Mucosa of descending colon (tissue), 3 donors: ENCODE results near the gene SPATA32. TPM values are rescaled to one million over a fixed set of nuclear protein-coding genes. Genes with fewer than 3 reads are reported as not detected.

ENCODE experiments used
- ATAC-seq: fragments of 200-7000 bp; cut with Tn5 transposase; one replicate; pipeline ENCODE4 v1.9.1; 2020; ENCODE audit warnings: mild to moderate bottlenecking, moderate library complexity
- DNase-seq, 3 donors: peaks; one replicate each; pipeline ENCODE4 v3.0.0-alpha.2; 2020
- H3K36me3 ChIP-seq: fragments of 200-600 bp; one replicate; pipeline ENCODE4 v1.8.0; 2021; ENCODE audit warnings: low read depth, mild to moderate bottlenecking
- H3K4me1 ChIP-seq: fragments of 200-600 bp; one replicate; pipeline ENCODE4 v1.8.0; 2021; ENCODE audit warnings: low read depth, mild to moderate bottlenecking
- H3K4me3 ChIP-seq: fragments of 200-600 bp; one replicate; pipeline ENCODE4 v1.8.0; 2021; ENCODE audit warnings: mild to moderate bottlenecking
- H3K9me3 ChIP-seq: fragments of 200-600 bp; one replicate; pipeline ENCODE4 v1.8.0; 2021; ENCODE audit warnings: mild to moderate bottlenecking
- CTCF ChIP-seq: fragments of 200-600 bp; IDR thresholded peaks from one replicate; pipeline ENCODE4 v1.8.0; 2022; ENCODE audit warnings: antibody characterized with exemption, mild to moderate bottlenecking
- intact Hi-C, 2 donors: fragments of 100-400 bp; cut with DNase I in 1 of 2; cut with micrococcal nuclease in 1 of 2; formaldehyde crosslinking; loops; one replicate each; pipeline versions ENCODE4 v1.11.0 to v1.11.1; 2022; cut with DNase I, micrococcal nuclease
- total RNA-seq, 3 donors: library from RNA; stranded (reverse); fragmentation: NEBNext Ultra II Directional in 2 of 3; extraction: Animal tissue kit (Norgen Biotek cat#: 25700) in 2 of 3; gene quantifications; one replicate each; pipeline versions ENCODE4 v1.2.1 to v1.2.4, GENCODE V29; 2021 to 2023
- donor health status: DM: no; HTN: no; CAD: no; lungs with moderate emphysema.
- donor health status: DM: no; HTN: no; CAD: no.
- donor health status: DM: no; HTN: yes; CAD: no.

SPATA32 gene
- total RNA-seq, 3 donors from 2014 or later, result 0.19 to 0.22 TPM; not detected in 1

- ATAC-seq (peak; percentile 83), DNase-seq (peak in 2 of 3 donors; percentile 72 to 75)
- intact Hi-C loops, result no loop called here
- no peak overlapping the region for H3K4me3 ChIP-seq
- no peak for TF ChIP-seq CTCF
- H3K4me1 ChIP-seq, result peaks cover 24% of the 10 kb centered on the region
- H3K9me3 ChIP-seq, result no peaks in the 10 kb centered on the region
- H3K36me3 ChIP-seq, result peaks cover 12% of the 10 kb centered on the region
These were observed 3.9 kb upstream of the SPATA32 start for GRCh38 chr17:45265821-45266220.

- Histone ChIP-seq H3K9me3 (no peaks in the 10 kb centered on the region), H3K4me3 (no peak overlapping the region), H3K36me3 (peaks cover 4% of the 10 kb centered on the region), H3K4me1 (peaks cover 24% of the 10 kb centered on the region)
- TF ChIP-seq CTCF, result no peak
- no peak for ATAC-seq
- DNase-seq, result no peak
- intact Hi-C loops, result no loop called here
These were observed 3.1 kb upstream of the SPATA32 start for GRCh38 chr17:45264988-45265387.

DNA sequence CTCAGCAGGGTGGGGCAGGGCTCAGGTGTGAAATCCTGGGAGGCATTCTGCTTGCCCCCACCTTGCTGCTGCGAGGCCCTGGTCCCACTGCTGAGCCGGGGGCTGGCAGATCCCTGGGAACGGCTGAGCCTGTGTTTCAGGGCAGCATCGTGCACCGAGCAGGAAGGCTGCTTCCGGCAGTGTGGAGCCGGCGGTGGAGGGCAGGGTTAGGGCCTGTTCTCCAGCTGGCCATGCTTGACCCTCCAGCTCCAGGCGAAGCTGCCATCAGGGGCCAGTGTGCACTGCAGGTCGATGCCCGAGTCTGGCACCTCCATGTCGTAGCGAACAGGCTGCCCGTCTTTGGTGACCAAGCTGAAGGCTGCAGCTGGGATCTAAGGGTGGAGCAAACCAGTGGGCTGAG lies 2.5 kb upstream of the SPATA32 start:
- H3K36me3 ChIP-seq, result no peaks in the 10 kb centered on the region
- no peak overlapping the region for H3K4me3 ChIP-seq
- no peak for DNase-seq
- intact Hi-C loops, result no loop called here
- H3K9me3 ChIP-seq, result no peaks in the 10 kb centered on the region
- ATAC-seq, result no peak
- H3K4me1 ChIP-seq, result peaks cover 24% of the 10 kb centered on the region
- no peak for TF ChIP-seq CTCF

- Histone ChIP-seq H3K36me3 (no peaks in the 10 kb centered on the region), H3K9me3 (no peaks in the 10 kb centered on the region), H3K4me3 (no peak overlapping the region), H3K4me1 (peaks cover 24% of the 10 kb centered on the region)
- intact Hi-C loops, result no loop called here
- ATAC-seq (peak; percentile 11), DNase-seq (no peak)
- TF ChIP-seq CTCF, result no peak
These were observed 1.6 kb upstream of the SPATA32 start for GRCh38 chr17:45263477-45263860.

- DNase-seq (no peak), ATAC-seq (no peak)
- Histone ChIP-seq H3K9me3 (no peaks in the 10 kb centered on the region), H3K4me3 (no peak overlapping the region), H3K4me1 (peaks cover 24% of the 10 kb centered on the region), H3K36me3 (no peaks in the 10 kb centered on the region)
- no peak for TF ChIP-seq CTCF
- intact Hi-C loops, result no loop called here
These were observed 902 bp upstream of the SPATA32 start for GRCh38 chr17:45262516-45263476.
